ENCODE data around the gene UBE2G1. TPM values are rescaled to one million over a fixed set of nuclear protein-coding genes. Genes with fewer than 3 reads are reported as not detected.

UBE2G1 gene
- total and polyA plus RNA-seq, 2 of the 13 experiments (the other 11 are each of a cell fraction or from before 2014, with no cell fraction given): 27.9 to 42.6 TPM

DNA sequence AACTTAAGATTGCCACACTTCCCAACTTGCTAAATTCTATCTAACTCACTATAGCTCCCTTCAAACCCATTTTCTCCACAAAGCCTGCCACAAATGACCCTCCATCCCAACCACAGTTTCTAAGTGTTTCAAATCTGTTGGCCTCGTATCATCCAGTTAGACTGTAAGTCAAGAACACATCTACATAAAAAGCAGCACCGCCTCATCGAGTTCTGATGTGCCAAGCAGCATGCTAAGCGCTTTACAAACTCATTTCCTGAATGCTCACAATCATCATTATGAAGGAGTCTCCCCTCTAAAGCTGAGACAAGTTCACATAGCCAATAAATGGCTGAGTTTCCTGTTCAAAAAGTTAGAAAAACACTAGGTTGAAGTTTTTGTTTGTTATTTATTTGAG lies 93.5 kb downstream of the UBE2G1 start (continued):
- TF ChIP-seq, protein P1, sequence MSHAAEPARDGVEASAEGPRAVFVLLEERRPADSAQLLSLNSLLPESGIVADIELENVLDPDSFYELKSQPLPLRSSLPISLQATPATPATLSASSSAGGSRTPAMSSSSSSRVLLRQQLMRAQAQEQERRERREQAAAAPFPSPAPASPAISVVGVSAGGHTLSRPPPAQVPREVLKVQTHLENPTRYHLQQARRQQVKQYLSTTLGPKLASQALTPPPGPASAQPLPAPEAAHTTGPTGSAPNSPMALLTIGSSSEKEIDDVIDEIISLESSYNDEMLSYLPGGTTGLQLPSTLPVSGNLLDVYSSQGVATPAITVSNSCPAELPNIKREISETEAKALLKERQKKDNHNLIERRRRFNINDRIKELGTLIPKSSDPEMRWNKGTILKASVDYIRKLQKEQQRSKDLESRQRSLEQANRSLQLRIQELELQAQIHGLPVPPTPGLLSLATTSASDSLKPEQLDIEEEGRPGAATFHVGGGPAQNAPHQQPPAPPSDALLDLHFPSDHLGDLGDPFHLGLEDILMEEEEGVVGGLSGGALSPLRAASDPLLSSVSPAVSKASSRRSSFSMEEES (CRISPR knock-in tag; IDR thresholded peaks at IDR 0.05): no peak
- TF ChIP-seq EP300 (IDR thresholded peaks at IDR 0.05; ENCODE audit: low read depth in 2 of 2, low read length in 2 of 2): no peak
- TF ChIP-seq EP300 (CRISPR knock-in tag; IDR thresholded peaks at IDR 0.05; ENCODE audit: borderline replicate concordance): no peak

DNA sequence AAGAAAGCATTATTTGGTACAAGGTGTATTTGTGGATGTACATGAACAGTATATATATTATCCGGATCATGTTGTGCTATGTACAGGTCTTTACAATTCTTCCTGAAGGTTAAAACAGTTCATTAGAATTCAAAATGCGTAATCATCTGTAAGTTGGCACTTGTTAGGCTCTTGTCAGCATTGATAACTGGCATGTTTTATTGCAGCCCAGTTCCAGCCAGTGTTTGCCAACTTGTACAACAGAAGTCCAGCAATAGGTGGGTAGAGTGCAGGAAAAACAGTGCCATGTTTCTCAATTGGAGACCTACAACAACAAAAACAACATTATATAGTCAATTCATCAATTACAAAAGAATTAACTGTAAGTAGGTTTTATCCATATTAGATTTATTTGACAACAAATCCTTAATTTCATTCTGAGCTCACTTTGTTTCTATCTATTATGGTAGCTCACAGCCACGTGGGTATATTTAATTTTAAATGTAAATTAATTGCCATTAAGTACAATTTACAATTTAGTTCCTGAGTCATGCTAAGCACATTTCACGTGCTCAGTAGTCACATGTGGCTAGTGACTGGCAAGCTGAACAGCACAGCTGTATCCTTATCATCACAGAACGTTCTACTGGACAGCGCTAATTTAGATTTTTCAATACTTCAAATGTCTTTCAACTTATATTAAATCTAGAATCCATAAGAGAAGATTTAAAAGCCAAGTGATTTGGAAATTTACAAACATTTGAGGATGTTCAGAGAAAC lies 94.1 kb downstream of the UBE2G1 start:
- no peak overlapping the region for H3K4me2 ChIP-seq (ENCODE audit: low read depth, low read length)
- in situ Hi-C loops (cut with HindIII; ENCODE audit: extremely low pct_ligation_motif_present, low pct_unique_long_range_greater_than_20kb): no loop called here
- DNase-seq (ENCODE audit: low spot score): no peak
- peaks cover under 1 to 40% of the 10 kb centered on the region in 2 experiments for H3K36me3 ChIP-seq (replicated peaks in 1 of 2; ENCODE audit: control insufficient read depth in 1 of 2, insufficient read depth in 2 of 2, low read length in 2 of 2)
- no peak overlapping the region for H2AFZ ChIP-seq (ENCODE audit: low read length)
- no peaks in the 10 kb centered on the region for H3K4me1 ChIP-seq (ENCODE audit: insufficient read depth, low read length)
- no TSS peak for BruUV-seq (replicated peaks)
- H3K79me2 ChIP-seq (ENCODE audit: insufficient read depth, low read length): peaks cover 2% of the 10 kb centered on the region
- no peaks in the 10 kb centered on the region for H3K27me3 ChIP-seq (ENCODE audit: control insufficient read depth in 1 of 2, insufficient read depth in 2 of 2, low read length in 2 of 2)
- intact Hi-C loops (cut with micrococcal nuclease; ENCODE audit: unreplicated experiment): no loop called here
- H4K20me1 ChIP-seq (ENCODE audit: insufficient read depth, low read length): no peaks in the 10 kb centered on the region
- WGBS (ENCODE audit: low lambda C conversion rate): 97% methylated on average over 6 of the region's 6 CpGs
- ChIA-PET POLR2A (no interaction called here), CTCF (ENCODE audit: low intra/inter-chr PET ratio, low total read pairs) (no interaction called here)
- no peak overlapping the region for H3K27ac ChIP-seq (ENCODE audit: extremely low read length, insufficient read depth, low read length)
- H3K4me3 ChIP-seq (replicated peaks in 1 of 3; ENCODE audit: insufficient read depth in 1 of 3, low read depth in 2 of 3, low read length in 3 of 3): no peak overlapping the region
- no peaks in the 10 kb centered on the region for H3K9me3 ChIP-seq (ENCODE audit: low read length)
- no peak for ATAC-seq
- no peak overlapping the region for H3K9ac ChIP-seq (ENCODE audit: insufficient read depth, low read depth, low read length)
- FAIRE-seq: no peak
- no peak for TF ChIP-seq ISL2 (CRISPR knock-in tag; IDR thresholded peaks at IDR 0.05)
- no peak for TF ChIP-seq ASH2L (IDR thresholded peaks at IDR 0.05; ENCODE audit: insufficient read length, low read depth, low read length)
- TF ChIP-seq, protein P2, sequence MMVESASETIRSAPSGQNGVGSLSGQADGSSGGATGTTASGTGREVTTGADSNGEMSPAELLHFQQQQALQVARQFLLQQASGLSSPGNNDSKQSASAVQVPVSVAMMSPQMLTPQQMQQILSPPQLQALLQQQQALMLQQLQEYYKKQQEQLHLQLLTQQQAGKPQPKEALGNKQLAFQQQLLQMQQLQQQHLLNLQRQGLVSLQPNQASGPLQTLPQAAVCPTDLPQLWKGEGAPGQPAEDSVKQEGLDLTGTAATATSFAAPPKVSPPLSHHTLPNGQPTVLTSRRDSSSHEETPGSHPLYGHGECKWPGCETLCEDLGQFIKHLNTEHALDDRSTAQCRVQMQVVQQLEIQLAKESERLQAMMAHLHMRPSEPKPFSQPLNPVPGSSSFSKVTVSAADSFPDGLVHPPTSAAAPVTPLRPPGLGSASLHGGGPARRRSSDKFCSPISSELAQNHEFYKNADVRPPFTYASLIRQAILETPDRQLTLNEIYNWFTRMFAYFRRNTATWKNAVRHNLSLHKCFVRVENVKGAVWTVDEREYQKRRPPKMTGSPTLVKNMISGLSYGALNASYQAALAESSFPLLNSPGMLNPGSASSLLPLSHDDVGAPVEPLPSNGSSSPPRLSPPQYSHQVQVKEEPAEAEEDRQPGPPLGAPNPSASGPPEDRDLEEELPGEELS (CRISPR knock-in tag; IDR thresholded peaks at IDR 0.05): no peak
- no peak for TF ChIP-seq ZNF570 (CRISPR knock-in tag; IDR thresholded peaks at IDR 0.05; ENCODE audit: borderline replicate concordance)
- no peak for TF ChIP-seq MAFK (conservative IDR thresholded peaks at IDR 0.05 in 1 of 2, IDR thresholded peaks at IDR 0.05 in 1 of 2; ENCODE audit: low read length in 2 of 2)
- no peak for TF ChIP-seq ZFP82 (CRISPR knock-in tag; IDR thresholded peaks at IDR 0.05; ENCODE audit: borderline replicate concordance)
- TF ChIP-seq ZNF530 (CRISPR knock-in tag; IDR thresholded peaks at IDR 0.05; ENCODE audit: low read depth): no peak
- no peak for TF ChIP-seq KLF9 (CRISPR knock-in tag; IDR thresholded peaks at IDR 0.05; ENCODE audit: low read depth)
- no peak for TF ChIP-seq BRD4 (CRISPR knock-in tag; IDR thresholded peaks at IDR 0.05)
- no peak for TF ChIP-seq ZNF33B (CRISPR knock-in tag; IDR thresholded peaks at IDR 0.05)
- TF ChIP-seq SPEN (CRISPR knock-in tag; IDR thresholded peaks at IDR 0.05; ENCODE audit: low read depth): no peak
- no peak for TF ChIP-seq ZNF382 (CRISPR knock-in tag; IDR thresholded peaks at IDR 0.05; ENCODE audit: borderline replicate concordance)
- no peak for TF ChIP-seq ZSCAN25 (CRISPR knock-in tag; IDR thresholded peaks at IDR 0.05)
- TF ChIP-seq SKI (IDR thresholded peaks at IDR 0.05; ENCODE audit: partially characterized antibody): no peak
- TF ChIP-seq, protein P3, sequence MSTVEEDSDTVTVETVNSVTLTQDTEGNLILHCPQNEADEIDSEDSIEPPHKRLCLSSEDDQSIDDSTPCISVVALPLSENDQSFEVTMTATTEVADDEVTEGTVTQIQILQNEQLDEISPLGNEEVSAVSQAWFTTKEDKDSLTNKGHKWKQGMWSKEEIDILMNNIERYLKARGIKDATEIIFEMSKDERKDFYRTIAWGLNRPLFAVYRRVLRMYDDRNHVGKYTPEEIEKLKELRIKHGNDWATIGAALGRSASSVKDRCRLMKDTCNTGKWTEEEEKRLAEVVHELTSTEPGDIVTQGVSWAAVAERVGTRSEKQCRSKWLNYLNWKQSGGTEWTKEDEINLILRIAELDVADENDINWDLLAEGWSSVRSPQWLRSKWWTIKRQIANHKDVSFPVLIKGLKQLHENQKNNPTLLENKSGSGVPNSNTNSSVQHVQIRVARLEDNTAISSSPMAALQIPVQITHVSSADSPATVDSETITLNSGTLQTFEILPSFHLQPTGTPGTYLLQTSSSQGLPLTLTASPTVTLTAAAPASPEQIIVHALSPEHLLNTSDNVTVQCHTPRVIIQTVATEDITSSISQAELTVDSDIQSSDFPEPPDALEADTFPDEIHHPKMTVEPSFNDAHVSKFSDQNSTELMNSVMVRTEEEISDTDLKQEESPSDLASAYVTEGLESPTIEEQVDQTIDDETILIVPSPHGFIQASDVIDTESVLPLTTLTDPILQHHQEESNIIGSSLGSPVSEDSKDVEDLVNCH (CRISPR knock-in tag; IDR thresholded peaks at IDR 0.05): no peak

All from HepG2 (cell line).